ENCODE data around the gene KY. TPM values are rescaled to one million over a fixed set of nuclear protein-coding genes. Genes with fewer than 3 reads are reported as not detected.

The KY gene
- total and polyA plus RNA-seq, 2 of the 8 experiments (the other 6 are each of a cell fraction or from before 2014, with no cell fraction given): not detected

- FAIRE-seq (no peak), DNase-seq (ENCODE audit: low read depth in 1 of 2, low spot score in 2 of 2) (no peak)
- H3K4me2 ChIP-seq (ENCODE audit: insufficient read depth in 1 of 2, low read depth in 2 of 2, low read length in 2 of 2): no peak overlapping the region
- no peak overlapping the region for H2AK5ac ChIP-seq (ENCODE audit: low read depth, low read length)
- H4K20me1 ChIP-seq (replicated peaks in 1 of 2; ENCODE audit: control insufficient read depth in 1 of 2, insufficient read depth in 2 of 2, low read length in 2 of 2): peaks cover 0 to 3% of the 10 kb centered on the region in 2 experiments
- H3K79me1 ChIP-seq (ENCODE audit: low read depth, low read length): no peaks in the 10 kb centered on the region
- no peak overlapping the region for H3K14ac ChIP-seq (ENCODE audit: insufficient read length)
- H4K8ac ChIP-seq (ENCODE audit: extremely low read depth, insufficient read depth, low read length): no peak overlapping the region
- H3K27ac ChIP-seq (ENCODE audit: low read depth, low read length): no peak overlapping the region
- no peak overlapping the region for H3K4me3 ChIP-seq (ENCODE audit: extremely low read depth in 1 of 4, insufficient read depth in 2 of 4, low read depth in 3 of 4, low read length in 4 of 4)
- H3K56ac ChIP-seq (replicated peaks; ENCODE audit: insufficient read length, low read depth, low read length): no peak overlapping the region
- no peaks in the 10 kb centered on the region for H3K9me3 ChIP-seq (ENCODE audit: insufficient read depth in 2 of 2, low read depth in 1 of 2, low read length in 1 of 2)
- no peaks in the 10 kb centered on the region for H3K79me2 ChIP-seq (ENCODE audit: control insufficient read depth in 1 of 2, insufficient read depth in 2 of 2, low read length in 2 of 2)
- no peaks in the 10 kb centered on the region for H3K36me3 ChIP-seq (ENCODE audit: control insufficient read depth in 2 of 4, insufficient read depth in 4 of 4, low read length in 3 of 4)
- H2BK12ac ChIP-seq (ENCODE audit: low read depth, low read length): no peak overlapping the region
- peaks cover 0 to 5% (median under 1%) of the 10 kb centered on the region in 4 experiments; a peak in 1 of 7 replicates for H3K4me1 ChIP-seq (replicated peaks in 1 of 4; ENCODE audit: control insufficient read depth in 3 of 4, insufficient read depth in 4 of 4, low read length in 3 of 4)
- no peak overlapping the region for H3K18ac ChIP-seq (ENCODE audit: extremely low read depth, low read length)
- no peak overlapping the region for H2BK120ac ChIP-seq (replicated peaks; ENCODE audit: low read depth, low read length)
- no peak overlapping the region for H3K9ac ChIP-seq (replicated peaks in 1 of 4; ENCODE audit: extremely low read depth in 1 of 4, low read depth in 3 of 4, low read length in 3 of 4)
- ChIA-PET CTCF (ENCODE audit: partially characterized antibody) (interaction anchor here (0.7 to 3.7 kb wide), 7 partner anchors 8 to 145 kb away, joined by 3 to 18 read pairs (median 3); no protein-coding TSS in a partner anchor), POLR2A (ENCODE audit: partially characterized antibody) (no interaction called here)
- no peak overlapping the region for H3K23ac ChIP-seq (ENCODE audit: insufficient read length)
- H2AFZ ChIP-seq (ENCODE audit: low read length): no peak overlapping the region
- H2BK20ac ChIP-seq (ENCODE audit: low read length): no peak overlapping the region
- no peak overlapping the region for H3K4ac ChIP-seq (replicated peaks; ENCODE audit: insufficient read length, low read depth, low read length)
- peaks cover 30 to 51% (median 38%) of the 10 kb centered on the region in 4 experiments; a peak in 6 of 7 replicates for H3K27me3 ChIP-seq (replicated peaks in 1 of 4; ENCODE audit: control insufficient read depth in 3 of 4, extremely low read depth in 1 of 4, insufficient read depth in 3 of 4, low read length in 3 of 4)
- no peaks in the 10 kb centered on the region for H3K23me2 ChIP-seq (ENCODE audit: low read depth, low read length)
- H4K5ac ChIP-seq (ENCODE audit: insufficient read length, low read depth, low read length): no peak overlapping the region
- WGBS, 2 experiments (ENCODE audit: extremely low coverage in 1 of 2, insufficient coverage in 1 of 2, insufficient read length in 1 of 2, insufficient replicate concordance in 2 of 2, low coverage in 1 of 2, low lambda C conversion rate in 2 of 2, missing lambda C conversion rate in 1 of 2): 83% methylated on average over 4 of the region's 4 CpGs; no CpG with 5 or more reads in 1 of the 2 experiments
- H4K91ac ChIP-seq (replicated peaks; ENCODE audit: insufficient read length, low read length): no peak overlapping the region
- no peak overlapping the region for H2BK5ac ChIP-seq (ENCODE audit: low read depth, low read length)
- no peak overlapping the region for H2BK15ac ChIP-seq (ENCODE audit: low read length)
- no peak for TF ChIP-seq EZH2 (IDR thresholded peaks at IDR 0.05; ENCODE audit: low read depth, low read length, severe bottlenecking)
- no peak for TF ChIP-seq BCL11A (IDR thresholded peaks at IDR 0.05; ENCODE audit: low read depth in 2 of 2, low read length in 2 of 2)
- TF ChIP-seq GABPA (IDR thresholded peaks at IDR 0.05; ENCODE audit: borderline replicate concordance, insufficient read depth, low read length): no peak
- no peak for TF ChIP-seq CTBP2 (IDR thresholded peaks at IDR 0.05; ENCODE audit: borderline replicate concordance, insufficient read depth, insufficient read length, low read length)
- no peak for TF ChIP-seq SAP30 (IDR thresholded peaks at IDR 0.05; ENCODE audit: insufficient read depth, insufficient replicate concordance, low read length)
- TF ChIP-seq NANOG (IDR thresholded peaks at IDR 0.05; ENCODE audit: insufficient read depth, low read depth, low read length, poor library complexity, severe bottlenecking): no peak
- no peak for TF ChIP-seq BRCA1 (IDR thresholded peaks at IDR 0.05; ENCODE audit: low read depth, low read length)
Observed at GRCh38 chr3:134693226-134693625, 42.4 kb upstream of the KY start.

Data from H1 (cell line).